Measurements from ENCODE around the gene C16orf87. TPM values are rescaled to one million over a fixed set of nuclear protein-coding genes. Genes with fewer than 3 reads are reported as not detected.

C16orf87 gene
- total RNA-seq, 2 donors from 2014 or later, result 8.1 to 24.4 TPM

DNA sequence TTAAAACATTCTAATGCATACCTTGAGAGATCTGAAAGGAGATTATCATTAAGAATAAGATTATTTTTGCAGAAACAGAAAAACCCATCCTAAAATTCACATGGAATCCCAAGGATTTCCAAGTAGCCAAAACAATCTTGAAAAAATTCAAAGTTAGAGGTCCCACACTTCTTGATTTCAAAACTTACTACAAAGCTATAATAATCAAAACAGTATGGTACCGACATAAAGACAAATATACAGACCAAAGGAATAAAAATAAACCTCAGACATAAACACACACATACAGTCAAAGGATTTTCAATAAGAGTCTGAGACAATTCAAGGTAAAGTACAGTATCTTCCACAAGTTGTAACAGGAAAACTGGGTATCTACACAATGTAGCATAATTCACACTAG is 16.2 kb downstream of the C16orf87 start:
- H3K27me3 ChIP-seq (replicated peaks; ENCODE audit: insufficient read depth), result no peaks in the 10 kb centered on the region
- TF ChIP-seq, protein P1, sequence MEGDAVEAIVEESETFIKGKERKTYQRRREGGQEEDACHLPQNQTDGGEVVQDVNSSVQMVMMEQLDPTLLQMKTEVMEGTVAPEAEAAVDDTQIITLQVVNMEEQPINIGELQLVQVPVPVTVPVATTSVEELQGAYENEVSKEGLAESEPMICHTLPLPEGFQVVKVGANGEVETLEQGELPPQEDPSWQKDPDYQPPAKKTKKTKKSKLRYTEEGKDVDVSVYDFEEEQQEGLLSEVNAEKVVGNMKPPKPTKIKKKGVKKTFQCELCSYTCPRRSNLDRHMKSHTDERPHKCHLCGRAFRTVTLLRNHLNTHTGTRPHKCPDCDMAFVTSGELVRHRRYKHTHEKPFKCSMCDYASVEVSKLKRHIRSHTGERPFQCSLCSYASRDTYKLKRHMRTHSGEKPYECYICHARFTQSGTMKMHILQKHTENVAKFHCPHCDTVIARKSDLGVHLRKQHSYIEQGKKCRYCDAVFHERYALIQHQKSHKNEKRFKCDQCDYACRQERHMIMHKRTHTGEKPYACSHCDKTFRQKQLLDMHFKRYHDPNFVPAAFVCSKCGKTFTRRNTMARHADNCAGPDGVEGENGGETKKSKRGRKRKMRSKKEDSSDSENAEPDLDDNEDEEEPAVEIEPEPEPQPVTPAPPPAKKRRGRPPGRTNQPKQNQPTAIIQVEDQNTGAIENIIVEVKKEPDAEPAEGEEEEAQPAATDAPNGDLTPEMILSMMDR (IDR thresholded peaks at IDR 0.05), result no peak
- TF ChIP-seq POLR2AphosphoS5 (IDR thresholded peaks at IDR 0.05) (no peak), POLR2A (IDR thresholded peaks at IDR 0.05) (no peak)
- no peak for DNase-seq (ENCODE audit: low spot score)
- intact Hi-C loops (cut with DNase I), result no loop called here
- H3K4me3 ChIP-seq, result no peak overlapping the region
- H3K9me3 ChIP-seq, result no peaks in the 10 kb centered on the region
- 100% methylated on average over 1 of the region's 1 CpG for WGBS
- no peaks in the 10 kb centered on the region for H3K4me1 ChIP-seq (replicated peaks)
- no peak overlapping the region for H3K27ac ChIP-seq
- H3K36me3 ChIP-seq, result no peaks in the 10 kb centered on the region

DNA sequence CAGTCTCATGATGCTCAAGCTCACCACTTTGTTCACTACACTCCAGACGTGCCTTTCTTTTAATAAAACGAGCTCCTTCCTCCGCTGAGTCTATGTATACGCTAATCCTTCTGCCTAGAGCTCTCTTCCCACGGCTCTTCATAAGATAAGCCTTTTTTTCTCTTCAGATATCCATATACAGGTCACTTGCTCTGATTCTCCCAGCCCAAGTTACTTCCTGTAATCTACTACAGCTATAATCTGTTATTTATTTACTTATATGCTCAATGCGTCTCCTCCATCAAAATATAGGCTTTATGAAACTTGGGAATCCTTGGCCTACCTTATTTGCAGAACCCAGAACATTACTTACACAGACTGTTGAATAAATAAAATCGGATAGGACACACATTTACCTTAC is 17.4 kb downstream of the C16orf87 start:
- no peak overlapping the region for H3K4me3 ChIP-seq
- H3K9me3 ChIP-seq, result no peaks in the 10 kb centered on the region
- intact Hi-C loops (cut with DNase I), result no loop called here
- H3K36me3 ChIP-seq, result no peaks in the 10 kb centered on the region
- TF ChIP-seq POLR2AphosphoS5 (IDR thresholded peaks at IDR 0.05), result no peak
- TF ChIP-seq, protein P1 (IDR thresholded peaks at IDR 0.05), result no peak
- TF ChIP-seq POLR2A (IDR thresholded peaks at IDR 0.05), result no peak
- no peaks in the 10 kb centered on the region for H3K27me3 ChIP-seq (replicated peaks; ENCODE audit: insufficient read depth)
- WGBS, result 92% methylated on average over 7 of the region's 7 CpGs
- no peak for DNase-seq (ENCODE audit: low spot score)
- no peak overlapping the region for H3K27ac ChIP-seq
- no peaks in the 10 kb centered on the region for H3K4me1 ChIP-seq (replicated peaks)

DNA sequence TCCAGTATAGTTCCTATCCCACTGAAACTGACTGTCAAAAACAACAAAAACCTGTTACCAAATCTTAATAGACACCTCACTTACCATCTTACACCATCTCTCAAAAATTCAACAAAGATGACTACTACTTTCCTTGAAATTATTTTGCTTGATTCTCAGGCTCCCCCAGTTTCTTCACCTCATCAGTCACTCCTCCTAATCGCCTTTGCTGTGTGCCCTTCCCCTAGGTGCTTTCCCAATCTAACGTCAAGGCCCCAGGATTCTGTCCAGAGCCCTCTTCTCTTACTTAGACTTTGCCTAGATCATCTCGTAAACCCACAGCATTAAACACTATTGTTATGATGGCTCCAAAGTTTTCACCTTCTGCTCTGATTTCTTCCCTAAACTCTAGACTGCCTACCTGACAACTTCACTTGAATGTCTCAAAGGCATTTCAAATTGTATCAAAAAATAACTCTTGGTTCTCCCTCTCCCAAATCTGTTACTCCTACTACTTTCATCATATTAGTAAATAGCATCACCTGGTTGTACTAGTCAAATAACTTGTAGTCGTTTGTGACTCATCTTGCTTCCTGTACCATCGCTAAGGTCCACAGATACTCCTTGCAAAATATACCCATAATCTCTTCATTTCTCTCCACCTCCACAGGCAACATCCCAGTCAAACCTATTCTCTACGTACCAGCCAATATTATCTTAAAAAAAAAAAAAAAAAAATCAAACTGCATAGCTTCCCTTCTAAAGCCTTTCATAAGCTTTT is 18.0 kb downstream of the C16orf87 start:
- intact Hi-C loops (cut with DNase I), result no loop called here

DNA sequence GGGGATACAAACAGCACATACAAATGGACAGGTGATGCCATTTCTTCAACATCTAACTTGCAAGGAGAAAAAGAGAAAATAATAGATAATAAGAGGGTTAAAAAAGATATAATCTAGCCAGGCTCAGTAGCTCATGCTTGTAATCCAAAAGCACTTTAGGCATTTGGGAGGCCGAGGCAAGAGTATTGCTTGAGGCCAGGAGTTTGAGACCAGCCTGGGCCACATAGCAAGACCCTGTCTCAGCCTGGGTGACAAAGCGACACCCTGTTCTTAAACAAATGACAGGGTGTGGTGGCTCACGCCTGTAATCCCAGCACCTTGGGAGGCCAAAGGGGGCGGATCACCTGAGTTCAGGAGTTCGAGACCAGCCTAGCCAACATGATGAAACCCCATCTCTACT is 19.3 kb downstream of the C16orf87 start:
- no peak for TF ChIP-seq POLR2AphosphoS5 (IDR thresholded peaks at IDR 0.05)
- TF ChIP-seq, protein P1 (IDR thresholded peaks at IDR 0.05), result no peak
- no peak for TF ChIP-seq POLR2A (IDR thresholded peaks at IDR 0.05)
- Histone ChIP-seq H3K27ac (no peak overlapping the region), H3K9me3 (no peaks in the 10 kb centered on the region), H3K4me3 (no peak overlapping the region), H3K4me1 (replicated peaks) (no peaks in the 10 kb centered on the region), H3K36me3 (no peaks in the 10 kb centered on the region), H3K27me3 (replicated peaks; ENCODE audit: insufficient read depth) (no peaks in the 10 kb centered on the region)
- DNase-seq (ENCODE audit: low spot score), result no peak
- intact Hi-C loops (cut with DNase I), result no loop called here
- 97% methylated on average over 5 of the region's 5 CpGs for WGBS

More for the DNA sequence above, 18.0 kb downstream of the C16orf87 start:
- Histone ChIP-seq H3K4me1 (replicated peaks) (no peaks in the 10 kb centered on the region), H3K4me3 (no peak overlapping the region), H3K36me3 (no peaks in the 10 kb centered on the region), H3K27me3 (replicated peaks; ENCODE audit: insufficient read depth) (no peaks in the 10 kb centered on the region), H3K27ac (no peak overlapping the region), H3K9me3 (no peaks in the 10 kb centered on the region)
- TF ChIP-seq POLR2AphosphoS5 (IDR thresholded peaks at IDR 0.05) (no peak), POLR2A (IDR thresholded peaks at IDR 0.05) (no peak)
- TF ChIP-seq, protein P1 (IDR thresholded peaks at IDR 0.05), result no peak
- WGBS, result 91% methylated on average over 6 of the region's 6 CpGs
- DNase-seq (ENCODE audit: low spot score), result no peak

DNA sequence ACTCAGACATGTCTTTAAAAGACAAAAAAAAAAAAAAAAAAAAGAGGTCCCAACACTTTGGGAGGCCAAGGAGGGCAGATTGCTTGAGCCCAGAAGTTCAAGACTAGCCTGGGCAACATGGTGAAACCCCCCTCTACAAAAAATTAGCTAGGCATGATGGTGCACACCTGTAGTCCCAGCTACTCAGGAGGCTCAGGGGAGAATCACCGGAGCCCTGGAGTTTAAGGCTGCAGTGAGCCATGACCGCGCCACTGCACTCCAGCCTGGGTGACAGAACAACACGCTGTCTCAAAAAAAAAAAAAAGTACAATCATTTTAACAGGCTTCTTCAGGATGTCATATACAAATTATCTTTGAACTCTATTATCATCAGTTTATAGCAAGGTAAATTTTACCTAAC is 22.0 kb downstream of the C16orf87 start:
- no peaks in the 10 kb centered on the region for H3K9me3 ChIP-seq
- intact Hi-C loops (cut with DNase I), result loop anchor here (10.0 kb wide), 1 partner anchor 124 kb away; the partner anchor contains the start of genes ORC6 and VPS35
- TF ChIP-seq POLR2AphosphoS5 (IDR thresholded peaks at IDR 0.05), result no peak
- TF ChIP-seq, protein P1 (IDR thresholded peaks at IDR 0.05), result no peak
- no peak for TF ChIP-seq POLR2A (IDR thresholded peaks at IDR 0.05)
- 92% methylated on average over 4 of the region's 4 CpGs for WGBS
- H3K36me3 ChIP-seq, result no peaks in the 10 kb centered on the region
- DNase-seq (ENCODE audit: low spot score), result no peak
- no peaks in the 10 kb centered on the region for H3K27me3 ChIP-seq (replicated peaks; ENCODE audit: insufficient read depth)
- no peak overlapping the region for H3K27ac ChIP-seq
- no peaks in the 10 kb centered on the region for H3K4me1 ChIP-seq (replicated peaks)
- H3K4me3 ChIP-seq, result no peak overlapping the region
